ENCODE results near the gene VSTM4. TPM values are rescaled to one million over a fixed set of nuclear protein-coding genes. Genes with fewer than 3 reads are reported as not detected.

VSTM4 gene
- total RNA-seq, 1 experiment from 2014 or later: 0.07 TPM

- TF ChIP-seq REST (IDR thresholded peaks at IDR 0.05; ENCODE audit: low read depth) (no peak), POLR2AphosphoS5 (IDR thresholded peaks at IDR 0.05; ENCODE audit: low read depth, low read length) (no peak), RAD21 (IDR thresholded peaks at IDR 0.05; ENCODE audit: low read depth) (no peak), ZFX (IDR thresholded peaks at IDR 0.05) (no peak), TCF7L2 (IDR thresholded peaks at IDR 0.05; ENCODE audit: borderline replicate concordance, extremely low read depth, insufficient read depth, insufficient read length) (no peak), ELF1 (IDR thresholded peaks at IDR 0.05; ENCODE audit: borderline replicate concordance, low read depth) (no peak), CTCF (IDR thresholded peaks at IDR 0.05 in 2 of 3, conservative IDR thresholded peaks at IDR 0.05 in 1 of 3; ENCODE audit: borderline replicate concordance in 1 of 3, insufficient read depth in 1 of 3, low read depth in 2 of 3, low read length in 2 of 3) (no peak)
Measured at GRCh38 chr10:49134327-49134726, 19.0 kb upstream of the VSTM4 start (continued).

- no peak for DNase-seq (ENCODE audit: low read depth, low spot score)
- no TSS peak for BruUV-seq (replicated peaks)
Measured at GRCh38 chr10:49133706-49134248, 18.5 kb upstream of the VSTM4 start, which contains the start of gene FAM170B. Gene FAM170B, minus strand, starts transcription at chr10:49134021. Its CDS starts 103 bp downstream, at chr10:49133918.

More at GRCh38 chr10:49133706-49134248, 18.5 kb upstream of the VSTM4 start, which contains the start of gene FAM170B:
- H3K9me3 ChIP-seq (ENCODE audit: control insufficient read depth in 1 of 2, insufficient read depth in 1 of 2, low read depth in 1 of 2, low read length in 2 of 2): no peaks in the 10 kb centered on the region
- ChIA-PET RAD21 (ENCODE audit: low non-redundant PET in 1 of 2, low total read pairs in 2 of 2, uncharacterized antibody in 2 of 2, unreplicated experiment in 2 of 2) (no interaction called here), CTCF (no interaction called here), POLR2A (no interaction called here)
- no peaks in the 10 kb centered on the region for H4K20me1 ChIP-seq (ENCODE audit: insufficient read depth)
- TF ChIP-seq SRF (IDR thresholded peaks at IDR 0.05; ENCODE audit: low read depth) (no peak), EGR1 (IDR thresholded peaks at IDR 0.05; ENCODE audit: low read depth) (no peak), SP1 (IDR thresholded peaks at IDR 0.05; ENCODE audit: low read depth) (no peak), EZH2phosphoT487 (IDR thresholded peaks at IDR 0.05; ENCODE audit: borderline replicate concordance) (no peak), POLR2AphosphoS5 (IDR thresholded peaks at IDR 0.05; ENCODE audit: low read depth, low read length) (no peak), CBX3 (IDR thresholded peaks at IDR 0.05; ENCODE audit: low read depth) (no peak), ZFX (IDR thresholded peaks at IDR 0.05) (no peak), ZBTB33 (IDR thresholded peaks at IDR 0.05; ENCODE audit: extremely low read depth, insufficient replicate concordance, low read length) (no peak), CEBPB (IDR thresholded peaks at IDR 0.05; ENCODE audit: low read depth) (no peak), ZNF274 (IDR thresholded peaks at IDR 0.05; ENCODE audit: low read depth, low read length) (no peak), FOSL1 (IDR thresholded peaks at IDR 0.05; ENCODE audit: low read depth) (no peak)
- intact Hi-C loops (cut with micrococcal nuclease): no loop called here
- H3K79me2 ChIP-seq (ENCODE audit: insufficient read depth, low read length): no peaks in the 10 kb centered on the region
- H3K4me3 ChIP-seq (replicated peaks in 1 of 2; ENCODE audit: low read depth in 1 of 2, low read length in 2 of 2): no peak within 1 kb of the TSS
- no peak within 1 kb of the TSS for H3K4me2 ChIP-seq (ENCODE audit: low read length)
- no peak within 1 kb of the TSS for H3K9ac ChIP-seq (ENCODE audit: low read length)
- no peak within 1 kb of the TSS for H2AFZ ChIP-seq (ENCODE audit: low read depth, low read length, poor library complexity, severe bottlenecking)
- H3K27ac ChIP-seq (ENCODE audit: low read depth, low read length): no peak within 1 kb of the TSS
- no peaks in the 10 kb centered on the region for H3K9me2 ChIP-seq (ENCODE audit: insufficient read depth)
- no peak for ATAC-seq
- no peaks in the 10 kb centered on the region for H3K4me1 ChIP-seq (ENCODE audit: control insufficient read depth in 1 of 2, insufficient read depth in 2 of 2, low read length in 2 of 2)
- H3K27me3 ChIP-seq (ENCODE audit: insufficient read depth, low read length): peaks cover 45% of the 10 kb centered on the region
- no peaks in the 10 kb centered on the region for H3K36me3 ChIP-seq (ENCODE audit: control insufficient read depth in 1 of 2, insufficient read depth in 2 of 2, low read length in 2 of 2)
